ENCODE measurements around the gene GRIP2. TPM values are rescaled to one million over a fixed set of nuclear protein-coding genes. Genes with fewer than 3 reads are reported as not detected.

Gene GRIP2
- total RNA-seq, 1 donor from 2014 or later = 67.8 TPM

DNA sequence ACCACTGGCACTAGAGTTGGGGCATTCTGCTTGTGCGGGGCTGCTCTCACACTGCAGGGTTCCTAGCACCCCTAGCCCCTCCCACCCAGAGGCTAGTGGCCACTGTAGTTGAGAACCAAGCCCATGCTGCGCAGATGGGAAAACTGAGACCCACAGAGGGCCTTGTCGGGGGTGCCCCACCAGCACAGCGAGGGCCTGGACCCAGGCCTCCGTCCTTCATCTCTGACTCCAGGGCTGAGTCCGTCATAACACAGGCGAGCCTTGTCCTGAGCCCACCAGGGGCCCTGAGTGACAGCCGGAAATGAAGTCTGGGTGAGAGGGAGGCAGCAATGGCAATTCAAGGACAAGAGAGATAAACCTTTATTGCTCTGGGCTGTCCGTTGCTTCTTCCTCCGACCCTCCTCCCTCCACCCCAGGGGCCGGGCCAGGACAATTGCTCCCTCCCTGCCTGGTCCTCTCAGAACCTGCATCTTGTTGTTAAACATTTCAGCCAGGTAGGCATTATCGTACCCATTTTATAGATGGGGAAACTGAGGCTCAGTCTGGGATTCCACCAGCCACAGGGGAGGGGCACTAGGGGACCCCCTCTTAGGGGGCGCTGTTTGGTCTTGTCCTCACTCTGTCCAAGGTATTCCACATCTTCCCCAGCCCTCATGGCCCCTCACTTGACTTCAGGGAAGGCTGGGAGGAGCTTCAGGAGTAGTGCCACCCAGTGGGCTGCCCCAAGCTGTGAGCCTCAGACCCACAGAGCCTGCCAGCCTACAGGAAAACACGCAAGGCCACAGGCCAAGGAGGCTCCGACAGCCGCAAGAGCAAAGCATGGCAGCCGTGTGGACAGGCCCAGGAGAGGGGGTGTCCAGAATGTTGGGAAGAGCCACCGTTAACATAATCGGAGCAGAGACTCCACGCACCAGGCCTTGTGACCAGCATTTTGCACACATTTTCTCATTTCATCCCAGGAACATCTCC is 4.4 kb upstream of the GRIP2 start:
- intact Hi-C loops (cut with DNase I) = loop anchor here (5.0 kb wide), 1 partner anchor 342 kb away; no protein-coding TSS in a partner anchor
- DNase-seq (ENCODE audit: low spot score) = no peak

DNA sequence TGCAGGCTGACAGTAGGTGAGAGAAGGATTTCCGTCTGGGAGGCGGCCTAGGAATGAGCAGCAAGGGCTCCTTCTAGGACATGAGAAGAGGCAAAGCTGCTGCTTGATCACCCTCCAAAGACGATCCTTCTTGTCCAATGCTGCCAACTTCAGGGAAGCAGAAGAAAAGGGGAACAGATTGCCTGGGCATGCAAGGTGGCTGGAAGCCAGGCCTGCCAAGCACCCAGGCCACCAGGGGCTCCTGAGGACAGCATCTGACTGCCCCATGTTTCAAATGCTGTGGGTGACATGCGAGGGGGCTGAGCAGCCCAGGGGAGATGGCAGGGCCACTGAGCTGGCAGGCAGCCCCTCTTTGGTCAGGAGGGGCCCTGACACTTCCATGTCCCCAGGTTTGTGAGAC is 3.3 kb upstream of the GRIP2 start:
- intact Hi-C loops (cut with DNase I) = no loop called here
- no peak for DNase-seq (ENCODE audit: low spot score)

DNA sequence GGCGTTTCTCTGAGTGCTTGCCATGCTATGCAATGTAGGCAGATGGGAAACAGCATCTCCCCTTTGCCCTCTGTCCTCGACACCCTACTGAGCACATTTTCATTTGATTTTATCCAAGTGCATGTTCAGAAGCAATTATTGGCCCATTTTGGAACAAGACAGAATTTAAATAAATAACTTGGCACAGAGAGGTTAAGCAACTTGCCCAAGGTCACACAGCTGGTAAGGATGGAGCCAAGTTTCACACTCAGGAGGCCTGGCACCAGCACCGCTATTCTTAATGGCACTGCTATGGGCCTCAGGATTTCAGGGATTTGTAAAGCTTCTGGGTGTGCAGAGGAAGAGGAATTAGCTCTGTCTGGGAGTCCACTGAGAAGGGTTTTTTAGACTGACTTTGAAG is 2.5 kb upstream of the GRIP2 start:
- intact Hi-C loops (cut with DNase I) = no loop called here
- DNase-seq (ENCODE audit: low spot score) = no peak

DNA sequence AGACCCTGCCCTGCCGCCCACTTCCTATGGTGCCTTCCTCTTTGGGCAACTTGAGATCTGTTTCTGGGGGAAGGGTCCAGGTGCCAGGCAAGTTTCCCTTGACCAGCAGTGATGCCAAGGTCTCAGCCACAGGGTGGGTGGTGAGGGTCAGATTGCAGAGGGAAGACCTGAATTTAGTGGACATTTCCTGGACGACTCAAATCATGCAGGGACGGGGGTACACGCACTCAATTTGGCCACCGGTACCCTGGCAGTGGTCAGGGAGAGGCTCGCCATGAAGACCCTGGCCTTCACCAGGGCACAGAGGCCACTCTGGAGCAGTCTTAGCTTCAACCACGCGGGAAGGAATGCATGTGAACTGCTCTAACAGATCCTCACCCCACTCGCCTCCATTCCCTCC is 1.5 kb upstream of the GRIP2 start:
- intact Hi-C loops (cut with DNase I) = no loop called here
- no peak for DNase-seq (ENCODE audit: low spot score)

DNA sequence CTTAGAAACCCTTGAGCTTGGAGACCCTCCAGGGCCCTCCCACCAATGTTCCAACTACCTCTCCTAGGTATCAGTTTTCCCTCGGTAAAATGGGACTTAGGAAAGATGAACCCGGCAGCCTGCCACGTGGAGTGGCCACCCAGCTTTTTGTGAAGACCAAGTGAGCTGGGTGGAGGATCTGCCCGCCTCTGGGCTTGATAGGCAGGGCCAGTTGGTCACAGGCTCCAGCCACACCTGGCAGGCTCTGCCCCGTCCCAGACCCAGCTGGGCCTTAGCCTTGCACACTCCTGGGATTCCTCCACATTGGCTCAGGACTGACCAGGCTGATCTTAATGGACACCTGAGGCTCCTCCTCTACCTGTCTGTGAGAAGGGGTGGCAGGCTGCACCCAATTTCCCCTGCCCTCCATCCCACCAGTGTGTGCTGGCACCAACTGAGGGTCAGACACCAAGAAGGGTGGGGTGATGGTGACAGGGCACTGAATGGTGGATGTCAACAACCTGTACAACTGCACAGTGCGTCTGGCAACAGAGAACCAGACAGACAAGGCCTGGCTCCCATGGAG is 761 bp upstream of the GRIP2 start:
- no peak for DNase-seq (ENCODE audit: low spot score)
- intact Hi-C loops (cut with DNase I) = no loop called here

DNA sequence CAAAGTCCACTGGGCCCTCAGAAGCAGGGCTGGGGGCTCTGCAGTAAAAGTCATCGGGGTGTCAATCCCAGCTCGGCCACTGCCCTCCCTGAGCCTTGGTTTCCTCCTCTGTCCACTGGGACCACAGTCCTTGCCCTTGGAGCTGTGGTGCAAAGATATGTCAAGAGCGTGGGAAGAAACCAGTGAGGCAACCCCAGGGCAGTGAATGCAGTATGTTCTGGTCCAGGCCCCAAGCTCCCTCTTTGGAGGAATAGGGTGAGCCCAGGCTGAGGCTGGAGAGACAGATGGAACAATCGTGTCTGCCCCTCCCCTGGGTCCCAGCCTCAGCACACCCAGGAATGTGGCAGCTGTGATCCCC is 779 bp downstream of the GRIP2 start:
- no peak for DNase-seq (ENCODE audit: low spot score)
- intact Hi-C loops (cut with DNase I) = loop anchor here (2.0 kb wide), 1 partner anchor 17 kb away; no protein-coding TSS in a partner anchor

DNA sequence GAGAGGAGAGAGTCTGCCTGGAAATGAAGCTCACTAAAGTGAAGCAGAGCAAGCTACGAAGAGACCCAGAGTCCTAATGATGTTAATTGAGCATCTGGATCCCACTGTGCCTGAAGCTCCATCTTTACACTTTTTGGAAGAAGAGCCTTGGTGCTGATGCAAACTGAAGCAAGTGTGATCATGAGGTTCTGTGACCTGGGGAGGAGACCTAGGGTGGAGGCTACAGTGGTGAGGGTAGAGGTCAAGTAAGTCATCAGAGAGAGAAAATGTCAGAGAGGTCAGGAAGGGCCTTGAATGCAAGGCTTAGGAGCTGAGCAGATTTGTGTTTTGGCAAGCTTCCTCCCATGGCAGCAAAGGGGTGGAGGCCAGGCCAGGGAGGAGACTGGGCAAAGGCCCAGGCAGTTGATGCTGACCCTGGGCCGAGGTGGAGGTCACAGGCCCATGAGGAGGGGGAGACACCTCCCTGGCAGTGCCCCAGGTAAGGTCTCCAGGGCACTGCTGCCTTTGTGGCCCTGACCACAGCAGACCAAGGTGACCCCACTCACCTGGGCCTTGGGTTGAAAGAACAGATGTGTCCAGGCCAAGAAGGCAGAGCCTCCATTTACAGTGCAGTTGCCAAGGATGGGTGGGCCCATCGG is 1.6 kb downstream of the GRIP2 start:
- DNase-seq (ENCODE audit: low spot score) = no peak
- intact Hi-C loops (cut with DNase I) = loop anchor here (2.0 kb wide), 1 partner anchor 16 kb away; no protein-coding TSS in a partner anchor

DNA sequence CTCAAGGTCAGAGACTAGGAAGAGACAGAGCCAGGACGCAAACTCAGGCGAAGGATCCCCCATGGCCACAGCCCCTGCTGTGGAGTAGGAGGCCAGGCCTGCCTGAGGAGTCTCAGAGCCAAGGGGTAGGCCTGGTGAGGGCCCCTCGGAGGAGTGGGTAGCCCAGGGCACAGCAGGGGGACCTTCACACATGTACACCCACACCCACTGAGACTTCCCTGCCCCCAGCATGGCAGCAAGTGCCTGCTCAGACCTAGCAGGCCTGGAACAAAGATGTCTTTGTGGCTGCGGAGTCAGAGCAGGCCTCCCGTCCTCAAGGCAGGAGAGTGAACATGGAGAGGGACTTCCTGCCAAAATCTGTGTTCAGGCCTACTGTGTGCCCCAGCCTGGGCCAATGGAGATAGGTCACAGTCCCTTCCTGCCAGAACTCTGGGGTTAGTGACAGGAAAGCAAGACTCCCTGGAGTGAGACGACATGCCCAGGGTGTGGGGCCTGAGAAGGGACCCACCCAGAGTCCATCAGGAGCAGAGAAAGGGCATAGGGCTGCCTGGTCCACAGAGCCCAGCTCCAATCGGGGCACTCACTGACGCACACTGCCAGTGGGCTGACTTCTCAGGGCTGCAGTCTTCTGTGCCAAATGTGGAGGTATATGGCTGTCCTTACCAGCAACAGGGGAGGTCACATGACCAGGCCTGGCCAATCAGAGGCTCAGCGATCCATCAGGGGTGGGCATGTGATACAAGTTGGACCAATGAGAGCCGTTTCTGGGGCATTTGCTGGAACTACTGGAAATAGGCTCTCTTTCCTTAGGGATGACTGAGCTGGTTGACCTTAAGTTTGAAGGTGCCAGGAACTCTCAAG is 2.3 kb downstream of the GRIP2 start:
- DNase-seq (ENCODE audit: low spot score) = no peak
- intact Hi-C loops (cut with DNase I) = loop anchor here (2.0 kb wide), 1 partner anchor 15 kb away; no protein-coding TSS in a partner anchor

DNA sequence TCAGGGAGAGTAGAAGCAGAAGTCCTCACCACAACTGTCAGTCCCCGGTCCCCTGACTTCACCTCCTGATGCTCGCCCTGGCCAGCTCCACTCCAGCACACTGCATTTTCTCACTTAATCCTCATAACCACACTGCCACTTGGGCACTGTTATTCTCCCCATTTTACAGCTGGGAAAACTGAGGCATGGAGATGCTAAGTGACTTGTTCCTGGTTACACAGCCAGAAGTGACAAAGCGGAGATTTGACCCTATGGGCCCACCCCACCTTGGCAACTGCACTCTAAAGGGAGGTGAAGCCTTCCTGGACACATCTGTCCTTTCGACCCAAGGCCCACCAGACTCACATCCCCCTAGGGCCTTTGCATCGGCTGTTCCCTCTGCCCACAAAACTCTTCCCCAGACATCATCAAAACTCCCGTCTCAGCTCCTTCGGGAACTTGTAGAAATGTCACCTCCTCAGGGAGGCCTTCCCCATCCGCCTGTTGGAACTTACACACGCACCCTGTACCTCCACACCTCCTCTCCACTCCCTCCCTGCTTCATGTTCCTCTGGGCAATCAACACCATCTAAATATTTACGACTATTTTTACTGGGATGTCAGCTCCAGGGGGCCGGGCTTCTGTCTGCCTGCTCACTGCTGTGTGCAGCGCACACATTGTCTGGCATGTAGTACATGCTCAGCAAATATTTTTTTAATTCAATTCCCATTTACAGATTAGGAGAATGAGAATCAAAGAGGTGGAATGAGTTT is 3.1 kb downstream of the GRIP2 start:
- intact Hi-C loops (cut with DNase I) = no loop called here
- DNase-seq (ENCODE audit: low spot score) = no peak

DNA sequence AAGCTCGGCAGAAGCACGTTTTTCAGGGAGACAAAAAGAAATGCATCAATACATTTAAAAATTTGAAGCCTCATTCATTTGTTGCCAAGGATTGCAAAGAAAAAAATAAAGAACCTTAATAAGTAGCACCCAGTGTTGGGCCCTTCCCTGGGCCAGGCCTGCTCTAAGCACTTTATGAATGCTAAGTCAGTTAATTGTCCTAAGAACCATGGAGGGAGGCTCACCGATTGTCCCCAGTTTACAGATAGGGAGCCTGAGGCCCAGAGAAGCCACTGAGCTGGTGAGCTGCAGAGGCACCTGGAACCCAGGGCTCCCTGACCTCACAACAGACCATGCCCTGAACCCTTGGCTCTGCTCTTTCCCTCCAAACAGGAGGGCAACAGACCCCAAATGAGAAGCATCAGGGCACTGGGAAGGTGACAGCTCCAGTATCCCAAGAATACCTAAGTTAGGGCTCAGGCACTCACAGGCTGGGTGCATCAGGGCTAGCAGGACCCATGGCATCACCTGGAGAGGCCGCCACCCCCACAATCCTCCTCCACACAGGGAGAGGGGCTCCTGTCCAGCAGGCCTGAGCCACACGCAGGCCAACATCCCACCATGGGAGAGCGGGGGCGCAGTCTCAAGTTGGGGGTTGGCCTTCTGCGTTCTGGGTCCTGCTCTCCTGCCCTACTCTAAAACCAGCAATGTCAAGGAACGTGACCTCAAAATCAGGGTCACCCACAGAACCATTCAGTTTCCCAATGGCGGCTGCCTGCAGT is 3.9 kb downstream of the GRIP2 start:
- no peak for DNase-seq (ENCODE audit: low spot score)

DNA sequence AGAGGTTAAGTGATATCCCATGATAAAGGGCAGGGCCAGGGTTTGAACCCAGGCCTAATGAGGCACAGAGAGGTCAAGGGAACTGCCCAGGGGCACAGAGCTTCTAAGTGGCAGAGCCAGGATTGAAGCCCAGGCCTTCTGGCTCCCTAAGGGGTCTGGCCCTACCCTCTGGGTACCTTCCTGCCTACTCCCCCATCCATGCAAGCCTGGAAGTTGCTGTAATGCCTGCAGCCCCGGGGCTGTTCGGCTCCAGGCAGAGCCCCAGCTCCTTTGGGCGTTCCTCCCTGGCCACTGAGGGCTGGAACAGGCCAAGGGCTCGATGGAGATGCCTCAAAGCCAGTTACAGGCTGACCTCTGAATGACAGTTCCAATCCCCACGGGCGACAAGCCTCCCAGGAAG is 4.5 kb downstream of the GRIP2 start:
- no peak for DNase-seq (ENCODE audit: low spot score)
- intact Hi-C loops (cut with DNase I) = no loop called here

More for the DNA sequence above, 3.9 kb downstream of the GRIP2 start:
- intact Hi-C loops (cut with DNase I) = no loop called here

DNA sequence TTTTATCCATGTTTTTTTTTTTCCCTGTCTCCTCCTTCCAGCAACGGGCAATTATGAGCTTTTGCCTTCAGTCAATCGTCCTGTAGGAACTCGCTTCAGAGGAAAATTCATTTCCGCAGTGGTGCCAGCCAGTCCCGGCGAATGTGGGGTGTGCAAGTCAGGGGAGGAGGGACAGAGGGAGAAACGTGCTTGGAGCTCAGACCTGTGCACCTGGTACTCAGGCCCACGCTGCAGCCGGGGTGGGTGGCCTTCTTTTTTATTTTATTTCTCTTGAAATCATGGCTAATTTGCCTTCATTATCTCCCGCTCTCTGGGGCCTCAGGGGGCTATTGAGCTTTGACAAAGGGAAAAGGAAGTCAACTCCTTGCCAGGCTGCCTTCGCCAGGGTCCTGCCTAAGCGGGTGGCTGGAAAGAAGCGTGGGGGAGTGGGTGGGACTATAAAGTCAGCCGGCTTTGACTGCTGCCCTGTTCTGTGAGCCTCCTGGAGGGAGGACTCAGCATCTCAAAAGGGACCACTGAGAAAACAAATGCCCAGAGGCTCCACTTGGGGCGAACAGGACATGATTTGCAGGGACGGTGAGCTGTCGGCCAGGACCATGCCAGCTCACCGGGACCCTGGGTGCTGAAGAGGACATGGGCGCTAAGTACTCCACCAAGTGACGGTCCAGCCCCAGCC is 5.5 kb downstream of the GRIP2 start:
- no peak for DNase-seq (ENCODE audit: low spot score)
- intact Hi-C loops (cut with DNase I) = no loop called here

DNA sequence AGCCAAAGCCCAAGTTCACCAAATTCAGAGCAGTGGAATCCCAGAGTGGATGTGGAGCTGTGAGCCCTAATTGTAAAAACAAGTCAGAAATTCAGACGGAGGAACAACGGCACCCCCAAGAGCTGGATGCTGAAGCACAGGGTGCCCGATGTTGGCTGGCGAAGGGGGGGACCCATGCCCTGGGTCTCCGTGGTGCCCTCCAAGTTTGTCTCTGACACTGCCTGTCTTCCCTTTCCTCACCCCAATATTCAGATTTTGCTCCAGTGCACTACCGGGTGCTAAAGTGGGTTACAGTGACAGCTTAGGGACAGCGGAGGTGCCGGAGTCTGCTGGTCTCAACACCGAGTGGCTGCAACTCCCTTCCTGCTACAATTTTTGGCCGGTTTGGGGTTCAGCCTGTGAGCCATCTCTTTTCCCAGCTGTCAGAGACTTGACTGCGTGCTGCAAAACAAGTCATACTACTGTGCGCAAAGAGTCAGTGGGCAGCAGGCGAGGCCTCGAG is 6.6 kb downstream of the GRIP2 start:
- intact Hi-C loops (cut with DNase I) = no loop called here
- DNase-seq (ENCODE audit: low spot score) = no peak

DNA sequence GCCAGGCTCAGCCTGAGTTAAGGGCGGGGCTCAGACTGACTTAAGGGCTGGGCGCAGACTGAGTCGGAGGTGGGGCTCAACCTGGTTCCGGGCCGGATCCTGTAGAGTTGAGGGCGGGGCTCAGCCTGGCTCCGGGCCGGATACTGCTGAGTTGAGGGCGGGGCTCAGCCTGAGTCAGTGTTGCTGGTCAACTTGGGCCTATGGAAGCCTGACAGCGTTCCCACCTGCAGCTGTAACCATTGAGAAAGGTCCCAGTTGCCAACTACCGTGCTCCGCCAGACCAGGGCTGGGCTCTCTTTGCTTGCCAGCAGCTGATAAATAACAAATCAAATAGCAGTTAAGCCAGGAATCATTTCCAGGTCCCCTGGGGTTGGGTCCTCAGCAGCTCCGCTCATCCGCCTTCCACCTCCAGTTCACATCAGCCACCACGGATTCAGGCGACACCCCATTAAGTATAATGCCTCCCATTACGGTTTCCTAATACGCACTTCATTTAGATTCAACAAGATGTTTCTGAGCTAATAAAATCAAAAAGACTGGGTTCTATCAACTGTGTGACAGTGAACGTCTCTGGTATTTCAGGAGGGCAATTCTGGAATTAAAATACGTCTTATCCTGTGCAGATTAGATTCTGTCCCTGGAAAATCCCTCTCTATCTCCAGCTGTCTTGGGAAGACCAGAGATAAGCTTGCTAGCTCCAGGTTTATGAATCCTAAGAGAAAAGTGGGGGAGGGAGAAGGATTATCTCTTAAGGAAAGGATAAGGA is 7.3 kb downstream of the GRIP2 start:
- intact Hi-C loops (cut with DNase I) = no loop called here
- DNase-seq (ENCODE audit: low spot score) = no peak

DNA sequence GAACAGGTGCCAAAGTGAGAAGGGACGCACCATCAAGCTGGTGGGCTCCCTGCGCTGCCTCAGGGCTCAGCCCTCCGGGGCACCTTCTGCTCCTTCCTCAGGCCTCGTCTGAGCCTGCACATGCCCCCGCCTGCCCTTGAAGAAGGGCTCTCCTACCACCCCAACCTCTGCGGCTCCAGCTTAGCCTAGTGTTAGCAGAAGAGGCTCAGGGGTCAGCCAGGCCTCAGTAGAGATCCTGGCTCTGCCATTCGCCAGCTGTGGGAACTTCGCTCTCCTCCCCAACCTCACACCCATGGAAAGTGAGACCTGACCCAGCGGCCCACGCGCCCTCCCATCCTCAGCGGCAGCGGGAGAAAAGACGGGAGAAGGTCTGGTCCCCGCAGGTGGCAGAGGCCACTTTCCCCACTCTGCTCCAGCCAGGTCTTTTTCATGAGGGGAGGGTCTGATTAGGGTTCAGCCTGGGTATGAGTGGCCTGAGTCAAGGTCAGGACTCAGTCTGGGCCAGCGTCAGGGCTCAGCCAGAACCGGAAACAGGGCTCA is 8.2 kb downstream of the GRIP2 start:
- intact Hi-C loops (cut with DNase I) = no loop called here
- no peak for DNase-seq (ENCODE audit: low spot score)

DNA sequence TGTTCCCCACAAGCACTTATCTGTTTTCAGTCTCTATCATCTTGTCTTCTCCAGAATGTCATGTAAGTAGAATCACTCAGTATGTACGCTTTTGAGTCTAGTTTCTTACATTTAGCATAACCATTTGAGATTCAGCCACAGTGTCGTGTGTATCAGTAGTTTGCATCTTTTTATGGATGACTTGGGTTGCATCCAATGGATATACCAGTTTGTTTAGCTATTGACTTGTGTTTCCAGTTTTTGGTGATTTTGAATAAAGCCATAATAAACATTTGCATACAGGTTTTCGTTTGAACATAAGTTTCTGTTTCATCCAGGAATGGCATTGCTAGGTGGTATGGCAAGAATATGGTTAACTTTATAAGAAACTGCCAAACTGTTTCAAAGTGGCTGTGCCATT is 12.1 kb downstream of the GRIP2 start:
- no peak for DNase-seq (ENCODE audit: low spot score)
- intact Hi-C loops (cut with DNase I) = no loop called here

All from cardiac septum (tissue), 1 donor.